Muscle layer of colon (tissue), 2 donors: Measurements from ENCODE around the gene PLA2G2F.

Experiments
- H3K27ac ChIP-seq: one replicate; pipeline ENCODE4 v1.7.0; 2013; ENCODE audit warnings: low read depth, mild to moderate bottlenecking, low read length, moderate library complexity
- H3K27me3 ChIP-seq, 2 donors: one replicate each; pipeline ENCODE4 v1.7.0; 2013; ENCODE audit warnings: low read length in 2 of 2, mild to moderate bottlenecking in 2 of 2; ENCODE audit not compliant: insufficient read depth in 2 of 2, control insufficient read depth in 1 of 2
- H3K36me3 ChIP-seq: one replicate; pipeline ENCODE4 v1.7.0; 2013; ENCODE audit warnings: mild to moderate bottlenecking, low read length; ENCODE audit not compliant: insufficient read depth
- H3K4me1 ChIP-seq: one replicate; pipeline ENCODE4 v1.7.0; 2013; ENCODE audit warnings: mild to moderate bottlenecking, low read length; ENCODE audit not compliant: insufficient read depth
- H3K4me3 ChIP-seq, 2 donors: one replicate each; pipeline ENCODE4 v1.7.0; 2013; ENCODE audit warnings: low read length in 2 of 2, low read depth in 1 of 2, mild to moderate bottlenecking in 1 of 2, moderate library complexity in 1 of 2
- H3K9ac ChIP-seq: one replicate; pipeline ENCODE4 v1.7.0; 2013; ENCODE audit warnings: low read length
- H3K9me3 ChIP-seq: one replicate; pipeline ENCODE4 v1.7.0; 2013; ENCODE audit warnings: mild to moderate bottlenecking, low read length
- donor health status: abdominal sarcoma.
- donor health status: Adenocarcinoma of cecum.

PLA2G2F gene

GRCh38 chr1:20198918-20199317 lies 59.8 kb downstream of the PLA2G2F start:
- Histone ChIP-seq H3K27me3 (no peaks in the 10 kb centered on the region), H3K4me1 (peaks cover 17% of the 10 kb centered on the region), H3K27ac (no peak overlapping the region), H3K36me3 (no peaks in the 10 kb centered on the region), H3K4me3 (no peak overlapping the region), H3K9me3 (no peaks in the 10 kb centered on the region), H3K9ac (no peak overlapping the region)

GRCh38 chr1:20199403-20199802 lies 60.3 kb downstream of the PLA2G2F start:
- no peaks in the 10 kb centered on the region for H3K27me3 ChIP-seq
- H3K4me3 ChIP-seq: no peak overlapping the region
- H3K4me1 ChIP-seq: peaks cover 14% of the 10 kb centered on the region
- H3K27ac ChIP-seq: no peak overlapping the region
- H3K36me3 ChIP-seq: no peaks in the 10 kb centered on the region
- no peak overlapping the region for H3K9ac ChIP-seq
- H3K9me3 ChIP-seq: no peaks in the 10 kb centered on the region

- no peak overlapping the region for H3K4me3 ChIP-seq
- no peaks in the 10 kb centered on the region for H3K9me3 ChIP-seq
- no peak overlapping the region for H3K9ac ChIP-seq
- peaks cover 9% of the 10 kb centered on the region for H3K4me1 ChIP-seq
- H3K27ac ChIP-seq: no peak overlapping the region
- no peaks in the 10 kb centered on the region for H3K36me3 ChIP-seq
- no peaks in the 10 kb centered on the region for H3K27me3 ChIP-seq
Measured at GRCh38 chr1:20199840-20200239, 60.7 kb downstream of the PLA2G2F start.
